SK-N-SH (cell line): ENCODE data around the gene NLGN1. TPM values are rescaled to one million over a fixed set of nuclear protein-coding genes. Genes with fewer than 3 reads are reported as not detected.

ENCODE experiments used
- CTCF ChIA-PET: fragments of 300-600, 350-600 bp; formaldehyde crosslinking; extraction: SDS; loops from one replicate; lab custom pipeline; 2021; lab: Yijun Ruan, JAX
- POLR2A ChIA-PET: fragments of 350-600 bp; sonication (Branson Sonifier 250); formaldehyde crosslinking; extraction: SDS; loops from one replicate; lab custom pipeline; 2020; ENCODE audit warnings: antibody characterized with exemption, inconsistent platforms; lab: Yijun Ruan, JAX
- DNase-seq: peaks from one replicate; pipeline ENCODE4 v3.0.0; 2012
- H2AFZ ChIP-seq: fragments of 200-600 bp; sonication (generic); 2 replicates; pipeline ENCODE4 v1.8.1; 2016; ENCODE audit warnings: antibody characterized with exemption, mild to moderate bottlenecking, low read depth
- H3F3A ChIP-seq: fragments of 200-600 bp; sonication (generic); replicated peaks from 2 replicates; pipeline ENCODE3; 2016; ENCODE audit warnings: antibody characterized with exemption, mild to moderate bottlenecking; ENCODE audit not compliant: insufficient read depth
- H3K27ac ChIP-seq, 2 experiments: fragments of 200-500 bp in 1 of 2; fragments of 200-600 bp in 1 of 2; sonication (Bioruptor generic) in 1 of 2; sonication (generic), shearing (Covaris generic) in 1 of 2; 2 replicates each; pipeline versions ENCODE4 v1.5.1 to v1.6.1; 2014 to 2016; ENCODE audit warnings: low read depth in 2 of 2, inconsistent platforms in 1 of 2, low read length in 1 of 2, mild to moderate bottlenecking in 1 of 2, mixed read lengths in 1 of 2
- H3K27me3 ChIP-seq: fragments of 200-600 bp; sonication (generic), shearing (Covaris generic); 2 replicates; pipeline ENCODE4 v1.6.1; 2016; ENCODE audit warnings: mixed run types; ENCODE audit not compliant: insufficient read depth
- H3K36me3 ChIP-seq, 2 experiments: fragments of 200-500 bp in 1 of 2; fragments of 200-600 bp in 1 of 2; sonication (Bioruptor generic) in 1 of 2; sonication (generic) in 1 of 2; replicated peaks in 1 of 2; 2 replicates each; pipeline versions ENCODE3 to v1.5.1; 2014 to 2016; ENCODE audit warnings: low read length in 1 of 2, mild to moderate bottlenecking in 1 of 2; ENCODE audit not compliant: insufficient read depth in 2 of 2, control insufficient read depth in 1 of 2
- H3K4me1 ChIP-seq, 2 experiments: fragments of 200-500 bp in 1 of 2; fragments of 200-600 bp in 1 of 2; sonication (Bioruptor generic) in 1 of 2; sonication (generic), shearing (Covaris generic) in 1 of 2; 2 replicates each; pipeline versions ENCODE4 v1.5.1 to v1.6.1; 2014 to 2016; ENCODE audit warnings: low read depth in 1 of 2, low read length in 1 of 2, mixed run types in 1 of 2; ENCODE audit not compliant: insufficient read depth in 2 of 2, control insufficient read depth in 1 of 2
- H3K4me2 ChIP-seq: fragments of 200-600 bp; sonication (generic), shearing (Covaris generic); 2 replicates; pipeline ENCODE4 v1.6.1; 2017; ENCODE audit warnings: mixed run types
- H3K4me3 ChIP-seq, 2 experiments: fragments of 200-500 bp in 1 of 2; fragments of 200-600 bp in 1 of 2; sonication (Bioruptor generic) in 1 of 2; sonication (generic), shearing (Covaris generic) in 1 of 2; 2 replicates each; pipeline versions ENCODE4 v1.5.1 to v1.8.1; 2014 to 2016; ENCODE audit warnings: low read depth in 2 of 2, inconsistent platforms in 1 of 2, low read length in 1 of 2, mild to moderate bottlenecking in 1 of 2, mixed read lengths in 1 of 2, moderate library complexity in 1 of 2
- H3K79me2 ChIP-seq: fragments of 200-600 bp; sonication (generic); 2 replicates; pipeline ENCODE4 v1.8.1; 2017; ENCODE audit warnings: mild to moderate bottlenecking; ENCODE audit not compliant: insufficient read depth
- H3K9ac ChIP-seq: fragments of 200-600 bp; sonication (generic); 2 replicates; pipeline ENCODE4 v1.6.1; 2017; ENCODE audit warnings: mixed run types
- H3K9me2 ChIP-seq: fragments of 200-600 bp; sonication (generic); 2 replicates; pipeline ENCODE4 v1.6.1; 2017; ENCODE audit warnings: mixed run types
- H3K9me3 ChIP-seq: fragments of 200-600 bp; sonication (generic); 2 replicates; pipeline ENCODE4 v1.6.1; 2017; ENCODE audit warnings: mixed run types, mild to moderate bottlenecking, moderate library complexity
- H4K20me1 ChIP-seq: fragments of 200-600 bp; sonication (generic); 2 replicates; pipeline ENCODE4 v1.6.1; 2017; ENCODE audit warnings: mild to moderate bottlenecking, mixed run types; ENCODE audit not compliant: insufficient read depth
- CTCF ChIP-seq: fragments of 200-600 bp; sonication (generic); IDR thresholded peaks from 2 replicates; pipeline ENCODE4 v1.6.1; 2017; ENCODE audit warnings: antibody characterized with exemption, mild to moderate bottlenecking, moderate library complexity
- EZH2phosphoT487 ChIP-seq: fragments of 200-600 bp; sonication (generic); IDR thresholded peaks from 2 replicates; pipeline ENCODE4 v1.6.1; 2017; ENCODE audit warnings: low read depth, mixed run types, mild to moderate bottlenecking, antibody characterized with exemption, moderate library complexity, borderline replicate concordance
- POLR2AphosphoS5 ChIP-seq: IDR thresholded peaks from 2 replicates; pipeline ENCODE4 v1.6.1; 2012; ENCODE audit warnings: low read depth, low read length
- RAD21 ChIP-seq: IDR thresholded peaks from 2 replicates; pipeline ENCODE4 v1.6.1; 2012; ENCODE audit warnings: mild to moderate bottlenecking, low read length
- SMC3 ChIP-seq: IDR thresholded peaks from 2 replicates; pipeline ENCODE4 v1.6.1; 2012; ENCODE audit warnings: low read depth, low read length, improper control_type of control experiment
- YY1 ChIP-seq: IDR thresholded peaks from 2 replicates; pipeline ENCODE4 v1.4.0; 2012; ENCODE audit warnings: low read depth, mild to moderate bottlenecking
- WGBS: methylation state at CpG from one replicate; pipeline ENCODE4 v1.1.6; 2017; ENCODE audit warnings: low lambda C conversion rate; 5-methylcytosine and 5-hydroxymethylcytosine counted together
- polyA plus RNA-seq, 3 experiments: library from polyadenylated mRNA; depleted of rRNA; stranded (reverse); fragments of >200 nt; gene quantifications; 2 replicates each; pipeline ENCODE4 v1.2.3, GENCODE V29; 2012

The NLGN1 gene
- polyA plus RNA-seq, 1 of the 3 experiments (the other 2 are of a cell fraction) = 1.5 TPM

- no peaks in the 10 kb centered on the region for H3K36me3 ChIP-seq
- H3K4me2 ChIP-seq = no peak overlapping the region
- ChIA-PET CTCF (interaction anchor here (0.6 kb wide), 1 partner anchor 29 kb away, joined by 3 read pairs; no protein-coding TSS in a partner anchor), POLR2A (no interaction called here)
- no peaks in the 10 kb centered on the region for H3K27me3 ChIP-seq
- no peaks in the 10 kb centered on the region for H3K79me2 ChIP-seq
- no peak for TF ChIP-seq YY1
- no peaks in the 10 kb centered on the region for H3K9me2 ChIP-seq
- no peak overlapping the region for H3K4me3 ChIP-seq
- no peak for DNase-seq
- H3K9me3 ChIP-seq = no peaks in the 10 kb centered on the region
- peaks cover 3 to 9% of the 10 kb centered on the region in 2 experiments; a peak in 2 of 4 replicates for H3K4me1 ChIP-seq
- H2AFZ ChIP-seq = no peak overlapping the region
- no peaks in the 10 kb centered on the region for H4K20me1 ChIP-seq
- H3K27ac ChIP-seq = no peak overlapping the region
- WGBS = 73% methylated on average over 3 of the region's 3 CpGs
- H3K9ac ChIP-seq = no peak overlapping the region
- no peaks in the 10 kb centered on the region for H3F3A ChIP-seq
Measured at GRCh38 chr3:174216946-174217718, 819.6 kb downstream of the NLGN1 start.

- H3K9me3 ChIP-seq = no peaks in the 10 kb centered on the region
- WGBS = 73% methylated on average over 1 of the region's 1 CpG
- H3K4me1 ChIP-seq = peaks cover 3 to 9% of the 10 kb centered on the region in 2 experiments; a peak in 2 of 4 replicates
- DNase-seq = no peak
- H3K79me2 ChIP-seq = no peaks in the 10 kb centered on the region
- no peaks in the 10 kb centered on the region for H3K27me3 ChIP-seq
- H3K9ac ChIP-seq = no peak overlapping the region
- no peaks in the 10 kb centered on the region for H3K36me3 ChIP-seq
- H3F3A ChIP-seq = no peaks in the 10 kb centered on the region
- ChIA-PET POLR2A (no interaction called here), CTCF (no interaction called here)
- H3K4me2 ChIP-seq = no peak overlapping the region
- no peak overlapping the region for H2AFZ ChIP-seq
- H3K9me2 ChIP-seq = no peaks in the 10 kb centered on the region
- no peak overlapping the region for H3K4me3 ChIP-seq
- H4K20me1 ChIP-seq = no peaks in the 10 kb centered on the region
- TF ChIP-seq CTCF (peak; percentile 18; the same call in 1 of the 2 replicates), POLR2AphosphoS5 (no peak)
- H3K27ac ChIP-seq = no peak overlapping the region
Measured at GRCh38 chr3:174218016-174218415, 820.5 kb downstream of the NLGN1 start.

GRCh38 chr3:174219738-174220137, 822.2 kb downstream of the NLGN1 start:
- no peaks in the 10 kb centered on the region for H3K79me2 ChIP-seq
- DNase-seq = no peak
- no peaks in the 10 kb centered on the region for H4K20me1 ChIP-seq
- ChIA-PET POLR2A (no interaction called here), CTCF (interaction anchor here (0.6 to 1.2 kb wide), 3 partner anchors 226 to 713 kb away, joined by 3 read pairs; no protein-coding TSS in a partner anchor)
- H3K9ac ChIP-seq = no peak overlapping the region
- no peak overlapping the region for H2AFZ ChIP-seq
- H3K27ac ChIP-seq = no peak overlapping the region
- no peak overlapping the region for H3K4me2 ChIP-seq
- no peaks in the 10 kb centered on the region for H3K36me3 ChIP-seq
- H3K9me3 ChIP-seq = no peaks in the 10 kb centered on the region
- H3K4me1 ChIP-seq = peaks cover 3 to 9% of the 10 kb centered on the region in 2 experiments; a peak in 2 of 4 replicates
- WGBS = 56% methylated on average over 3 of the region's 3 CpGs
- peak; percentile 49 for TF ChIP-seq RAD21
- no peak for TF ChIP-seq EZH2phosphoT487
- no peak for TF ChIP-seq SMC3
- no peaks in the 10 kb centered on the region for H3K9me2 ChIP-seq
- no peaks in the 10 kb centered on the region for H3K27me3 ChIP-seq
- H3K4me3 ChIP-seq = no peak overlapping the region
- H3F3A ChIP-seq = no peaks in the 10 kb centered on the region
